K562 (cell line): ENCODE measurements around the gene MIEF1. TPM values are rescaled to one million over a fixed set of nuclear protein-coding genes. Genes with fewer than 3 reads are reported as not detected.
A peak's percentile ranks its signal among the peaks of the same experiment; 100 is the strongest.

Experiments used
- ATAC-seq: fragments of 200-7000 bp; cut with Tn5 transposase; 3 replicates; pipeline ENCODE4 v1.9.1; 2020; ENCODE audit warnings: moderate library complexity
- BruUV-seq: library from RNA; stranded (reverse); fragments of 400-500 nt; replicated peaks from 2 replicates; lab custom pipeline; 2021; lab: Mats Ljungman, UMichigan
- CTCF ChIA-PET: fragments of 300-600 bp; formaldehyde crosslinking; extraction: SDS; loops from one replicate; lab custom pipeline; 2021; ENCODE audit warnings: low intra/inter-chr PET ratio; lab: Yijun Ruan, JAX
- POLR2A ChIA-PET: fragments of 300-600, 350-650 bp; sonication (Branson Sonifier 250); formaldehyde crosslinking; extraction: SDS; loops from one replicate; lab custom pipeline; 2021; ENCODE audit warnings: antibody characterized with exemption, inconsistent platforms; lab: Yijun Ruan, JAX
- DNase-seq, 4 experiments: peaks; one replicate each; pipeline versions ENCODE4 v3.0.0 to v3.0.0-alpha.2; 2011 to 2018; ENCODE audit warnings: low spot score in 3 of 4, mixed read lengths in 3 of 4; ENCODE audit errors: extremely low read depth in 1 of 4
- FAIRE-seq: peaks from 2 replicates; lab custom pipeline; 2011; peaks lifted over from hg19 to GRCh38; lab: Jason Lieb, UNC
- H2AFZ ChIP-seq: 2 replicates; pipeline ENCODE4 v1.6.0; 2011; ENCODE audit warnings: low read depth, low read length, control low read depth, inconsistent platforms
- H3K27ac ChIP-seq: fragments of 200-600 bp; 3 replicates; pipeline ENCODE4 v1.8.0; 2011; ENCODE audit warnings: low read depth, mild to moderate bottlenecking, control low read depth, inconsistent platforms, low read length, moderate library complexity, mixed read lengths; ENCODE audit errors: extremely low read depth
- H3K27me3 ChIP-seq, 2 experiments: fragments of 300-600 bp in 1 of 2; 2 replicates in 1 of 2; 3 replicates in 1 of 2; pipeline versions ENCODE4 v1.6.0 to v1.8.0; 2011; ENCODE audit warnings: inconsistent platforms in 2 of 2, low read length in 2 of 2, mild to moderate bottlenecking in 1 of 2, mixed read lengths in 1 of 2, moderate library complexity in 1 of 2; ENCODE audit not compliant: control insufficient read depth in 2 of 2, insufficient read depth in 2 of 2
- H3K36me3 ChIP-seq: fragments of 300-600 bp; 3 replicates; pipeline ENCODE4 v1.8.0; 2011; ENCODE audit warnings: mild to moderate bottlenecking, low read length, inconsistent platforms; ENCODE audit not compliant: control insufficient read depth, insufficient read depth
- H3K4me1 ChIP-seq, 2 experiments: fragments of 200-600 bp in 1 of 2; replicated peaks in 1 of 2; 2 replicates in 1 of 2; 3 replicates in 1 of 2; pipeline versions ENCODE4 v1.5.1 to v1.8.0; 2011; ENCODE audit warnings: inconsistent platforms in 2 of 2, low read length in 2 of 2, mild to moderate bottlenecking in 1 of 2, mixed read lengths in 1 of 2, moderate library complexity in 1 of 2; ENCODE audit not compliant: control insufficient read depth in 2 of 2, insufficient read depth in 2 of 2
- H3K4me2 ChIP-seq: 2 replicates; pipeline ENCODE4 v1.6.1; 2011; ENCODE audit warnings: low read length, control low read depth, inconsistent platforms, mixed read lengths; ENCODE audit not compliant: insufficient read depth
- H3K4me3 ChIP-seq: fragments of 200-600 bp; sonication (generic), shearing (Covaris generic); 2 replicates; pipeline ENCODE4 v1.5.1; 2016; ENCODE audit warnings: control low read depth, inconsistent platforms
- H3K79me2 ChIP-seq: fragments of 200-600 bp; 3 replicates; pipeline ENCODE4 v1.8.0; 2011; ENCODE audit warnings: low read length, inconsistent platforms; ENCODE audit not compliant: control insufficient read depth, insufficient read depth
- H3K9ac ChIP-seq, 2 experiments: 2 replicates each; pipeline versions ENCODE4 v1.6.0 to v1.6.1; 2011; ENCODE audit warnings: low read depth in 2 of 2, low read length in 2 of 2, control low read depth in 1 of 2, inconsistent platforms in 1 of 2, mild to moderate bottlenecking in 1 of 2, mixed read lengths in 1 of 2; ENCODE audit not compliant: insufficient read depth in 1 of 2
- H3K9me1 ChIP-seq: one replicate; pipeline ENCODE4 v1.6.0; 2011; ENCODE audit warnings: inconsistent platforms, mild to moderate bottlenecking, low read length, moderate library complexity; ENCODE audit not compliant: control insufficient read depth, insufficient read depth
- H3K9me3 ChIP-seq: replicated peaks from 2 replicates; pipeline ENCODE4 v1.5.1; 2011; ENCODE audit warnings: low read depth, low read length, inconsistent platforms; ENCODE audit not compliant: control insufficient read depth, insufficient read depth
- H4K20me1 ChIP-seq: replicated peaks from 2 replicates; pipeline ENCODE4 v1.6.1; 2011; ENCODE audit warnings: low read length, inconsistent platforms, mixed read lengths; ENCODE audit not compliant: control insufficient read depth, insufficient read depth
- AFF4 ChIP-seq: sonication (generic); formaldehyde crosslinking; IDR thresholded peaks from 2 replicates; pipeline ENCODE4 v1.8.0; 2023; ENCODE audit warnings: mild to moderate bottlenecking, missing genetic modification reagents
- BCOR ChIP-seq: fragments of 450-650 bp; IDR thresholded peaks from 2 replicates; pipeline ENCODE4 v1.6.1; 2016
- RBM25 ChIP-seq: fragments of 200-400 bp; formaldehyde crosslinking; IDR thresholded peaks from 2 replicates; pipeline ENCODE4 v1.6.1; 2018; ENCODE audit warnings: low read length, low read depth, moderate library complexity; ENCODE audit not compliant: severe bottlenecking
- ZFP36 ChIP-seq: fragments of 150-350 bp; IDR thresholded peaks from 2 replicates; pipeline ENCODE4 v1.6.1; 2018; ENCODE audit warnings: low read length, low read depth; ENCODE audit not compliant: partially characterized antibody
- ZKSCAN1 ChIP-seq: fragments of 150-350 bp; IDR thresholded peaks from 2 replicates; pipeline ENCODE4 v1.6.1; 2016; ENCODE audit warnings: low read depth, low read length
- ZNF79 ChIP-seq: fragments of 250-450 bp; sonication (Bioruptor Pico); IDR thresholded peaks from 2 replicates; pipeline ENCODE4 v1.4.0; 2020; ENCODE audit warnings: low read depth, mild to moderate bottlenecking, moderate library complexity
- WGBS: fragments of 100-300 bp; shearing (Covaris generic); methylation state at CpG from one replicate; pipeline ENCODE4 v1.1.6; 2016; ENCODE audit warnings: low coverage, mixed read lengths; ENCODE audit not compliant: insufficient coverage; ENCODE audit errors: missing lambda C conversion rate; 5-methylcytosine and 5-hydroxymethylcytosine counted together
- in situ Hi-C: fragments of 300-500 bp; cut with MboI; formaldehyde crosslinking; loops from 4 replicates; pipeline ENCODE4 v1.15.0; 2018; ENCODE audit warnings: inconsistent platforms, mixed read lengths
- intact Hi-C: fragments of 100-400 bp; cut with micrococcal nuclease; formaldehyde crosslinking; loops from 2 replicates; pipeline ENCODE4 v1.14.2; 2022
- polyA plus RNA-seq, 8 experiments: library from polyadenylated mRNA; depleted of rRNA in 4 of 8; stranded (reverse) in 5 of 8; unstranded in 3 of 8; fragments of >200 nt; fragmentation: Nextera tagmentation in 2 of 8; fragmentation: Illumina TruSeq in 1 of 8; extraction: Ambion mirVana in 2 of 8; extraction: Trizol in 1 of 8; gene quantifications; 2 replicates each; pipeline versions ENCODE4 v1.2.1 to v1.2.3, GENCODE V29; 2011 to 2014; ENCODE audit warnings: inconsistent platforms in 1 of 8, missing spikeins in 1 of 8
- total RNA-seq, 7 experiments: library from RNA; depleted of rRNA in 6 of 7; stranded (reverse); fragments of >200 nt in 6 of 7; fragmentation: Illumina TruSeq in 2 of 7; extraction: Trizol in 2 of 7; gene quantifications; 2 replicates each; pipeline versions ENCODE4 v1.2.1 to v1.2.3, GENCODE V29; 2011 to 2021; ENCODE audit warnings: low replicate concordance in 1 of 7

Gene MIEF1
- total and polyA plus RNA-seq, 9 of the 15 experiments (the other 6 are each of a cell fraction or from before 2014, with no cell fraction given) = 10.9 to 51.8 (median 25.5) TPM

GRCh38 chr22:39547587-39547947, 45.5 kb downstream of the MIEF1 start (continued):
- TF ChIP-seq AFF4 (CRISPR knock-in tag) (no peak), ZKSCAN1 (no peak)
- TF ChIP-seq, all 486 proteins: peak for 0

GRCh38 chr22:39553429-39553828, 51.3 kb downstream of the MIEF1 start:
- Histone ChIP-seq H3K9ac (no peak overlapping the region), H3K27ac (no peak overlapping the region), H3K4me2 (no peak overlapping the region), H3K4me1 (peaks cover 0 to 13% of the 10 kb centered on the region in 2 experiments; a peak in 3 of 5 replicates), H4K20me1 (0 out of 2 replicates have a peak, but pooled peaks cover 4% of the 10 kb centered on the region), H2AFZ (no peak overlapping the region), H3K4me3 (no peak overlapping the region), H3K27me3 (peaks cover 2 to 9% of the 10 kb centered on the region in 2 experiments; a peak in 2 of 5 replicates), H3K79me2 (no peaks in the 10 kb centered on the region), H3K9me1 (no peaks in the 10 kb centered on the region), H3K9me3 (no peaks in the 10 kb centered on the region), H3K36me3 (no peaks in the 10 kb centered on the region)
- POLR2A ChIA-PET = interaction anchor here (0.7 kb wide), 1 partner anchor 512 kb away, joined by 3 read pairs; no protein-coding TSS in a partner anchor
- BruUV-seq = no TSS peak
- no peak for DNase-seq
- no peak for ATAC-seq
- FAIRE-seq = no peak
- no CpG with 5 or more reads among the region's 3 CpGs for WGBS
- 0 out of 2 replicates have a peak, but pooled peaks have one; percentile 24 for TF ChIP-seq BCOR
- TF ChIP-seq RBM25 = peak; percentile 76
- TF ChIP-seq ZNF79 = no peak
- peak; percentile 51 for TF ChIP-seq ZFP36
- CTCF ChIA-PET = interaction anchor here (0.6 kb wide), 1 partner anchor 472 kb away, joined by 4 read pairs; no protein-coding TSS in a partner anchor
- intact Hi-C loops (no loop called here), in situ Hi-C loops (no loop called here)
